OCI-LY7 (cell line): ENCODE results near the gene GOLIM4. TPM values are rescaled to one million over a fixed set of nuclear protein-coding genes. Genes with fewer than 3 reads are reported as not detected.
"Not testable (repeated sequence)": the region's sequence is repeated elsewhere in the genome, so short reads cannot be mapped to it uniquely, and the experiment has no call there.

Experiments
- BruUV-seq: library from RNA; stranded (reverse); fragments of 400-500 nt; replicated peaks from 2 replicates; lab custom pipeline; 2021; lab: Mats Ljungman, UMichigan
- CTCF ChIA-PET: fragments of 300-600 bp; sonication (Branson Sonifier 250); formaldehyde crosslinking; loops from one replicate; lab custom pipeline; 2022; ENCODE audit warnings: antibody characterized with exemption; ENCODE audit not compliant: unreplicated experiment; lab: Charles Lee
- POLR2A ChIA-PET: fragments of 300-600 bp; sonication (Branson Sonifier 250); formaldehyde crosslinking; loops from one replicate; lab custom pipeline; 2022; ENCODE audit warnings: antibody characterized with exemption; lab: Charles Lee
- DNase-seq: peaks from one replicate; pipeline ENCODE4 v3.0.0-alpha.2; 2015; ENCODE audit warnings: low spot score
- H2AFZ ChIP-seq: fragments of 200-600 bp; sonication (generic), shearing (Covaris generic); 2 replicates; pipeline ENCODE4 v1.6.1; 2014; ENCODE audit warnings: mild to moderate bottlenecking, antibody characterized with exemption, low read length, moderate library complexity
- H3K27ac ChIP-seq: fragments of 200-600 bp; sonication (generic); 2 replicates; pipeline ENCODE4 v1.5.1; 2014; ENCODE audit warnings: mixed run types, low read depth, mild to moderate bottlenecking, moderate library complexity, low read length, inconsistent platforms; ENCODE audit not compliant: poor library complexity, severe bottlenecking
- H3K36me3 ChIP-seq: fragments of 200-600 bp; sonication (generic); 2 replicates; pipeline ENCODE4 v1.6.1; 2014; ENCODE audit warnings: mild to moderate bottlenecking, antibody characterized with exemption, low read length, moderate library complexity, mixed read lengths; ENCODE audit not compliant: insufficient read depth
- H3K4me1 ChIP-seq: fragments of 200-600 bp; sonication (generic); 2 replicates; pipeline ENCODE4 v1.5.1; 2014; ENCODE audit warnings: mild to moderate bottlenecking, low read length; ENCODE audit not compliant: insufficient read depth, poor library complexity, severe bottlenecking
- H3K4me2 ChIP-seq: fragments of 200-600 bp; sonication (generic); 2 replicates; pipeline ENCODE4 v1.6.1; 2014; ENCODE audit warnings: mild to moderate bottlenecking, low read length
- H3K4me3 ChIP-seq: fragments of 200-600 bp; sonication (generic); 2 replicates; pipeline ENCODE4 v1.5.1; 2014; ENCODE audit warnings: mild to moderate bottlenecking, low read depth, low read length; ENCODE audit not compliant: poor library complexity, severe bottlenecking
- H3K79me2 ChIP-seq: fragments of 200-600 bp; sonication (generic); 2 replicates; pipeline ENCODE4 v1.6.1; 2016; ENCODE audit warnings: low read depth, mild to moderate bottlenecking, low read length, moderate library complexity, mixed read lengths; ENCODE audit not compliant: insufficient read depth
- H3K9me2 ChIP-seq: fragments of 200-600 bp; sonication (generic); 2 replicates; pipeline ENCODE4 v1.6.1; 2016; ENCODE audit warnings: mild to moderate bottlenecking, low read length, mixed read lengths; ENCODE audit not compliant: insufficient read depth
- H3K9me3 ChIP-seq: fragments of 200-600 bp; sonication (generic); 2 replicates; pipeline ENCODE4 v1.6.1; 2014; ENCODE audit warnings: mild to moderate bottlenecking, mixed run types, low read length, mixed read lengths
- H4K20me1 ChIP-seq: fragments of 200-600 bp; sonication (generic); 2 replicates; pipeline ENCODE4 v1.6.1; 2014; ENCODE audit warnings: mild to moderate bottlenecking, antibody characterized with exemption, low read length, moderate library complexity, mixed read lengths; ENCODE audit not compliant: insufficient read depth
- CTCF ChIP-seq: fragments of 200-600 bp; sonication (generic); conservative IDR thresholded peaks from 2 replicates; pipeline ENCODE4 v1.5.1; 2014; ENCODE audit warnings: mild to moderate bottlenecking, antibody characterized with exemption, low read length, moderate library complexity, mixed read lengths
- EZH2phosphoT487 ChIP-seq: fragments of 200-600 bp; sonication (generic); IDR thresholded peaks from 2 replicates; pipeline ENCODE4 v1.6.1; 2018; ENCODE audit warnings: low read depth, borderline replicate concordance, mild to moderate bottlenecking, mixed run types, antibody characterized with exemption, low read length, moderate library complexity, mixed read lengths
- intact Hi-C: fragments of 100-400 bp; cut with micrococcal nuclease; formaldehyde crosslinking; loops from one replicate; pipeline ENCODE4 v1.10.0; 2022; ENCODE audit not compliant: unreplicated experiment
- total RNA-seq, 2 experiments: library from RNA; depleted of rRNA in 1 of 2; stranded (reverse); fragments of >200 nt in 1 of 2; shearing (Covaris generic) in 1 of 2; gene quantifications; 2 replicates each; pipeline ENCODE4 v1.2.3, GENCODE V29; 2014 to 2022

GOLIM4 gene
- total RNA-seq, 2 experiments from 2014 or later = 31.2 to 42.8 TPM

GRCh38 chr3:168134931-168135330 is 39.2 kb upstream of the GOLIM4 start:
- no peak for TF ChIP-seq CTCF
- TF ChIP-seq EZH2phosphoT487 = no peak
- H3K36me3 ChIP-seq = no peaks in the 10 kb centered on the region
- H4K20me1 ChIP-seq = no peaks in the 10 kb centered on the region
- no peaks in the 10 kb centered on the region for H3K9me3 ChIP-seq
- CTCF ChIA-PET = no interaction called here
- H3K27ac ChIP-seq = no peak overlapping the region
- H3K4me1 ChIP-seq = no peaks in the 10 kb centered on the region
- intact Hi-C loops = no loop called here
- H3K9me2 ChIP-seq = no peaks in the 10 kb centered on the region
- no peaks in the 10 kb centered on the region for H3K79me2 ChIP-seq
- no peak overlapping the region for H3K4me2 ChIP-seq
- POLR2A ChIA-PET = no interaction called here
- H3K4me3 ChIP-seq = no peak overlapping the region
- no peak overlapping the region for H2AFZ ChIP-seq
- no TSS peak for BruUV-seq
- DNase-seq = no peak

DNA sequence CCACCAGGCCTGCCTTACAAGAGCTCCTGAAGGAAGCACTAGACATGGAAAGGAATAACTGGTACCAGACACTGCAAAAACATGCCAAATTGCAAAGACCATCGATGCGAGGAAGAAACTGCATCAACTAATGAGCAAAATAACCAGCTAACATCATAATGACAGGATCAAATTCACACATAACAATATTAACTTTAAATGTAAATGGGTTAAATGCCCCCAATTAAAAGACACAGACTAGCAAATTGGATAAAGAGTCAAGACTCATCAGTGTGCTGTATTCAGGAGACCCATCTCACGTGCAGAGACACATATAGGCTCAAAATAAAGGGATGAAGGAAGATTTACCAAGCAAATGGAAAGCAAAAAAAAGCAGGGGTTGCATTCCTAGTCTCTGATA is 34.5 kb upstream of the GOLIM4 start:
- H3K4me1 ChIP-seq, H3K4me3 ChIP-seq, intact Hi-C loops, BruUV-seq, POLR2A ChIA-PET, H3K9me3 ChIP-seq, H2AFZ ChIP-seq, H3K4me2 ChIP-seq, H3K36me3 ChIP-seq, DNase-seq, CTCF ChIA-PET, H4K20me1 ChIP-seq, H3K9me2 ChIP-seq, H3K27ac ChIP-seq, H3K79me2 ChIP-seq: not testable (repeated sequence)

- H3K4me2 ChIP-seq, H4K20me1 ChIP-seq, H3K27ac ChIP-seq, intact Hi-C loops, DNase-seq, H3K9me3 ChIP-seq, H2AFZ ChIP-seq, H3K4me3 ChIP-seq, BruUV-seq, H3K9me2 ChIP-seq, H3K4me1 ChIP-seq, H3K79me2 ChIP-seq, CTCF ChIA-PET, H3K36me3 ChIP-seq: not testable (repeated sequence)
- POLR2A ChIA-PET = interaction anchor here (0.6 to 1.6 kb wide), 4 partner anchors 9 to 699 kb away, joined by 3 to 5 read pairs (median 4); no protein-coding TSS in a partner anchor
Measured at GRCh38 chr3:168128463-168128862, 32.7 kb upstream of the GOLIM4 start.

- ChIA-PET POLR2A (interaction anchor here (1.6 kb wide), 1 partner anchor 16 kb away, joined by 5 read pairs; no protein-coding TSS in a partner anchor), CTCF (no interaction called here)
- no peak for DNase-seq
- H3K36me3 ChIP-seq = no peaks in the 10 kb centered on the region
- no peaks in the 10 kb centered on the region for H4K20me1 ChIP-seq
- H3K4me3 ChIP-seq = no peak overlapping the region
- intact Hi-C loops = no loop called here
- no peak overlapping the region for H3K27ac ChIP-seq
- no peak overlapping the region for H2AFZ ChIP-seq
- TF ChIP-seq CTCF = no peak
- TF ChIP-seq EZH2phosphoT487 = no peak
- no TSS peak for BruUV-seq
- no peaks in the 10 kb centered on the region for H3K4me1 ChIP-seq
- no peaks in the 10 kb centered on the region for H3K79me2 ChIP-seq
- no peaks in the 10 kb centered on the region for H3K9me2 ChIP-seq
- 0 out of 2 replicates have a peak, but pooled peaks cover 6% of the 10 kb centered on the region for H3K9me3 ChIP-seq
- H3K4me2 ChIP-seq = no peak overlapping the region
Measured at GRCh38 chr3:168127466-168127865, 31.7 kb upstream of the GOLIM4 start.
